KOPT-K1 (cell line): Measurements from ENCODE around the gene FFAR3.

Source experiments
- H3K27ac ChIP-seq: fragments of 200-600 bp; sonication (generic); 2 replicates; pipeline ENCODE4 v1.5.1; 2016; ENCODE audit warnings: antibody characterized with exemption, mild to moderate bottlenecking, low read depth, low read length; ENCODE audit not compliant: poor library complexity, severe bottlenecking
- H3K36me3 ChIP-seq: fragments of 200-600 bp; sonication (generic); 2 replicates; pipeline ENCODE4 v1.5.1; 2017; ENCODE audit warnings: antibody characterized with exemption, mild to moderate bottlenecking, low read length, moderate library complexity; ENCODE audit not compliant: insufficient read depth
- H3K9me3 ChIP-seq: fragments of 200-600 bp; sonication (generic); 2 replicates; pipeline ENCODE4 v1.5.1; 2017; ENCODE audit warnings: antibody characterized with exemption, low read length, mild to moderate bottlenecking; ENCODE audit not compliant: insufficient read depth, poor library complexity, severe bottlenecking

FFAR3 gene

GRCh38 chr19:35409191-35409590 is 50.9 kb downstream of the FFAR3 start:
- no peaks in the 10 kb centered on the region for H3K9me3 ChIP-seq
- no peaks in the 10 kb centered on the region for H3K36me3 ChIP-seq
- no peak overlapping the region for H3K27ac ChIP-seq
